NCI-H82 treated with DMSO at 0.1 percent for 48 hours (cell line): Measurements from ENCODE around the gene RPS27L.

Experiments used
- DNase-seq: peaks from one replicate; lab custom pipeline; 2025; ENCODE audit not compliant: unreplicated experiment; lab: John Stamatoyannopoulos, UW

The RPS27L gene

GRCh38 chr15:63188247-63188925 lies 31.1 kb upstream of the RPS27L start:
- no peak for DNase-seq

DNA sequence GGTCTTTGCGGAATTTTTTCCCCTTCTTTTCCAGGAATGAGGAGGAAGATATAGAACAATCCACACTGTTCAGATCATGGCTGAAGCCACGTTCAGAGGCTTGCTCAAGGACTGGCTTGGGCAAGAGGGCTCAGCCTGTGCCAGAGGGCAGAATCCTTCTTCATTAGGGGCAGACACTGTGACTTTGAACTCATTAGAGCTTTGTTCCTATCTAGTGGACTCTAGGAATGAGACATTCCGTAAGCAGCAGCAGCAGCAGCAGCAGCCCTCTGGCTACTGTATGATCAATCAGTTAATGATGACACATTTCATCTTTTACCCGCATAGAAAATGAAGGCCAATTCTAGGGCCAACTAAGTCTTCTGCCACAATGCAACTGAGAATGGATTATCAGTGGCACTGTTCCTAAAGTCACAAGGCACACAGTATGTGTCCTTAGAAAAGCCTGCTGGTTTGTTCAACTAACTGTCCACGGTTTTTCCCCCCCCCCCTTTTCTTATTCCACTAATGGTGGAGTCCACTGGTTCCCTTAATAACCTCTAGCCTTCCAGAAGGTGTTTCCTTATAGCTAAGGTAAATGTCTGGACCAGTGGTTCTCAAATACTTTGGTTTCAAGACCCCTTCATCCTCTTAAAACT lies 30.4 kb upstream of the RPS27L start:
- DNase-seq, result no peak

DNA sequence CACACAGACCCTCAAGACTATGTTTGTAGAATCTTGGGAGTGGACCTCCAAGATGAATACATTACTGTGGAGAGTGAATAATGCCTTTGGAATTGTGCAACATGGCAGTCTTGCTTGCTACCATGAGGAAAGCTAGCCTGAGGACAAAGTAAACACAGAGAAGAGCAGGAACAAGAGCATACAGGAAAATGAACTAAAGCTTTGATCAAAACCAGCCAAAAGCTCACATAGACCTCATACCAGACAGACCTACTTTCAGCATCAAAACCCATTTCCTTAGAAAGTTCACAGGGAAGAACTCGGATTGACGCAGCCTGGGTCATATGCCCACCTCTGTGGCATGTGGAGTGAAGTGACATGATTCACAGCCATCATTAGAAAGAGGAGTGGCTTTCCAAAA lies 28.8 kb upstream of the RPS27L start:
- DNase-seq, result no peak

DNA sequence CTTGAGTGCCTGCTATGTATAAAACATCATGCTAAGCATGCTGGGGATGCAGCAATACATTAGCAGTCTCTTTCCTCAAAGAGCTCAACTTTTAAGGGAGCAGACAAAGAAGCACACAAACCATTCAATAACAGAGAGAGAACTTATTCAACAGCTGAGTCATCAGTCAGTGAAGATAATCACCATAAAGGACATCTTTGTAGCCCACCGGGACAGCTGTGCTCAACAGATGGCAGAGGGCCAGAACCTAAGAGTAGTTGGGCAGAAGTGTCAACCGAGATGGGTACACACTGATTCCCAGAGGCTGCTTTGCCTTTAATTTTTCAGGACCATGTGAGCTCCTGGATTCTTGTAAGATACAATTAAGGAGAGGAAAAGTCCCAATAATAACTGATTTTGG lies 27.9 kb upstream of the RPS27L start:
- no peak for DNase-seq

DNA sequence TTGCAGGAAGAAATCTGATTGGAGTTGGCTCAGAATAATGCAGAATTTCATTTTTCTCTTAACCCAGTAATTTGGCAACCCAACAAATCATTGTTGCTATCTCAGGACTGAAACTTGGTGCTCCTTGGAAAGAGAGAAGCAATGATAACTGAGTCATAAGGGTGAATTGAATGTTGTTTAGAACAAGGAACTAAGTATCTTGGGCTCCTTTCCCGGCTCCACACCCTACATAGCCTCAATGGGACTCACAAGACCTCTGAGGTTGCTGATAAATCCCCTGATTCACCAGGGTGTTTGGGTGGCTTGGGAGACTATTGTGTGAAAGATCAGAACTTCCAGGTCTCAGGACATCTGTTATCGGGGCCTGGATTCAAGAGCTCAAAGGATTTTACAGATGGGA lies 24.4 kb upstream of the RPS27L start:
- no peak for DNase-seq

DNA sequence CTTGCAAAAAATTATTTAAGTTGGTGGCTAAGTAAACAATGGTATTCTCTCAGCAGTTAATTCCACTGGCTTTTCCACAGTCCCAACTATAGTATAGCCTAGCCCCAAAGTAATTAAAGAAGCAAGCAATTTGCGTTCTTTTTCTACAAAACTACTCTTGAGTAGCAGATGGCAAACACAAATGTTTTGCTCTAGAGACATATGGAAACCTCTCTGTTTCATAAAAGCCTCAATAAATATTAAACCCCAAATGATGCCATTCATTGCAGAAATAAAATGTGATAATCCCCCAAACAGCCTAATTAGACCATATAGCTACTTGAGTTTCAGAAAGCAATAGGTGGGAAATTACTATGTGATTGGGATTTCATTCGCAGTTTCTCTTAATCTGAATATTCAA lies 23.5 kb upstream of the RPS27L start:
- DNase-seq, result no peak

GRCh38 chr15:63178034-63178433 lies 20.8 kb upstream of the RPS27L start:
- DNase-seq, result no peak

- no peak for DNase-seq
Observed at GRCh38 chr15:63176302-63176701, 19.0 kb upstream of the RPS27L start.

GRCh38 chr15:63172851-63173451 lies 15.7 kb upstream of the RPS27L start:
- no peak for DNase-seq

DNA sequence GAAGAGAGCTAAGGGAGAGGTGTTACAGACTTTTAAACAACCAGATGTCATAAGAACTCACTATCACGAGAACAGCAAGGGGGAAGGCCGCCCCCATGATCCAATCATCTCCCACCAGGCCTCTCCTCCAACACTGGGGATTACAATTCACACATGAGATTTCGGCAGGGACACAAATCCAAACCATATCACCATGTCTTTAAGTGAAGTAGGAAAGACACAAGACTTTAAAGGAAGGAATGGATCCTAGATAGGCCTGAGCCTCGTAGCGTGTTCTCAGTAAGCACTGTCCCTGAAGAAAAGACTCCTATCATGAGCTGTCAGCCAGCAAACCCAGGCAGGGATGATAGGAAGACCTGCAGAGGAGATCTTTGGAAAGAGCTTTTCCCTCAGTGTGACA lies 15.1 kb upstream of the RPS27L start:
- no peak for DNase-seq

DNA sequence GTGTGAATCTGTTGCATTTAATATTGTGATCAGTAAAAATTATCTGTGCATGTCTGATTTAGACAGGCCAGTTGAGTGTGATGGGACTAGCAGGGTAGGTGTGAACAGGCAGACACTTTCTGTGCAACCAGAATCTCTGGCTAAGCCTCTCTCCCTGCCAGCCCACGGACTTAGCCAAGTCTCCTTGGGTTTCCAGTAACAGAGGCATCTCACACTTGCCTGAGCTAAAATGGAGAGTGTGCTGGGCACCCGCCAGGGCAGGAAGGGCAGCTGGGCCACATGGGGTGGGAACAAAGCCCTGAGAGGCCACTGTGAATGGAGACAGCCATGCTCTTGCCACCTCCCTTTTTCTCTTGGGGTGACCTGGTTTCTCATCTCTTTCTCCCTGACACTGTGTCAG lies 12.5 kb upstream of the RPS27L start:
- no peak for DNase-seq

GRCh38 chr15:63166219-63166618 lies 8.9 kb upstream of the RPS27L start:
- DNase-seq, result no peak

- no peak for DNase-seq
Observed at GRCh38 chr15:63165166-63165859, 8.0 kb upstream of the RPS27L start.

GRCh38 chr15:63163217-63163616 lies 5.9 kb upstream of the RPS27L start:
- DNase-seq, result no peak

GRCh38 chr15:63160638-63161037 lies 3.4 kb upstream of the RPS27L start:
- DNase-seq, result no peak

- DNase-seq, result no peak
Observed at GRCh38 chr15:63157891-63158431, 684 bp upstream of the RPS27L start.

GRCh38 chr15:63156755-63157117 lies 541 bp downstream of the RPS27L start:
- no peak for DNase-seq

DNA sequence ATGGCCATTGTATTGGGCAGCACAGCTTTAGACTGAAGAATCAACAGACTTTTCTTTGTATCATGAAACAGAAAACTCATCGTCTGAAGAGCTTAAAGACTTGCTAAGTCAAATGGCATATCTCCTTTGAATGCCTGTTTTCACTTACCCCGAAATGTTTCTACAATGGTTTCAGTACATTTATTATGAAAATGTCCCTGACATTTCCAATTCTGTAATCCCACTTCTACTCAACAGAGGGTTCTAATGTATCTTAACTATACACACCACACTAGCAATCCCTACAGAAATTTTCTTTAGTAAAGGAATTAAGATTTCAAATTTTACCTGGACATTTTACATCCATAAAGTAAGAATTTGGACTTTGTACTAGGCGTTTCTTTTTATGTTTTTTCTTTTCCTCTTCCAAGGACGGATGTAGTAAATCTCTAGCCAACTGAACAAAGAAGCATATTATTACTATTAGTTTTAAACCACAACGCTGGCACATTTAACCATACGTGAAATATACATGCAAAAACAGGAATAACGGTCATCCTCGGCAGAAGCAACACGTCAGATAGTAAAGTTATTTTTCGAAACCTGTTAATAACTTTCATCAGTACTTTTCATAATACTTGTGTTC lies 1.1 kb downstream of the RPS27L start:
- DNase-seq, result no peak

GRCh38 chr15:63155486-63155885 lies 1.8 kb downstream of the RPS27L start:
- no peak for DNase-seq

DNA sequence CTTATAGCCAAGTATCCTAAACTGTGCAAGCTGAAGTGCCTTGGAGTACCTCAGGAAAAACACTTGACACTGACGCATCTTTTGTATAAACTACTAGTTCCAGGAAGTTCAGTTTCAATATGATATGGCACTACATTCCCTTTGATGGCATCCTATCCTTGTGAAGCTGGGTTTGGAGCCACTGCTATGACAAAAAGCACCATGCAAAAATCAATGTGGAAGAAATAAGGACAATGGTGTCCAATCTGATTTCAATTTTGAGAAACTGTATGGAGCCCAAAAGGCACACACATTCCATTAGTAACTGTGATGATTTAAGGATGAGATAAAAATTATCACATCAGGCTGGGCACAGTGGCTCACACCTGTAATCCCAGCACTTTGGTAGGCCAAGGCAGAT lies 5.6 kb downstream of the RPS27L start:
- DNase-seq, result no peak

GRCh38 chr15:63146684-63147083 lies 10.6 kb downstream of the RPS27L start:
- DNase-seq, result no peak
